BLaER1 treated with 17β-estradiol and CSF1 and Interleukin-3, amounts not matched to agents 10 nM and 100 nM (cell line): Measurements from ENCODE around the gene ADGRA1.

Source experiments
- H3K27ac ChIP-seq, 11 experiments: shearing (Covaris generic); formaldehyde crosslinking; 2 replicates each; pipeline ENCODE4 v1.8.1; 2022
- H3K27me3 ChIP-seq, 11 experiments: shearing (Covaris generic); formaldehyde crosslinking; 2 replicates each; pipeline ENCODE4 v1.8.1; 2022
- H3K36me3 ChIP-seq, 11 experiments: shearing (Covaris generic); formaldehyde crosslinking; 2 replicates each; pipeline ENCODE4 v1.8.1; 2022
- H3K4me1 ChIP-seq, 10 experiments: shearing (Covaris generic); formaldehyde crosslinking; 2 replicates each; pipeline ENCODE4 v1.8.1; 2022
- H3K4me2 ChIP-seq, 11 experiments: shearing (Covaris generic); formaldehyde crosslinking; 2 replicates each; pipeline ENCODE4 v1.8.1; 2022
- H3K4me3 ChIP-seq, 10 experiments: shearing (Covaris generic); formaldehyde crosslinking; 2 replicates each; pipeline ENCODE4 v1.8.1; 2022
- H3K9ac ChIP-seq, 11 experiments: shearing (Covaris generic); formaldehyde crosslinking; 2 replicates each; pipeline ENCODE4 v1.8.1; 2022
- H3K9me3 ChIP-seq, 11 experiments: shearing (Covaris generic); formaldehyde crosslinking; replicated peaks in 1 of 11; 2 replicates each; pipeline ENCODE4 v1.8.1; 2022
- H4K20me1 ChIP-seq, 11 experiments: shearing (Covaris generic); formaldehyde crosslinking; 2 replicates each; pipeline ENCODE4 v1.8.1; 2022
- Cebpa-rat ChIP-seq, 11 experiments: shearing (Covaris generic); IDR thresholded peaks; 2 replicates each; pipeline ENCODE4 v1.8.1; 2022

Gene ADGRA1

GRCh38 chr10:133125901-133126300 lies 38.2 kb downstream of the ADGRA1 start:
- Histone ChIP-seq H3K27ac (no peak overlapping the region), H3K9me3 (peaks cover 0 to 10% (median 0%) of the 10 kb centered on the region in 11 experiments; a peak in 10 of 22 replicates)

GRCh38 chr10:133126431-133127290 lies 38.9 kb downstream of the ADGRA1 start:
- peaks cover 12 to 39% (median 32%) of the 10 kb centered on the region in 10 experiments for H3K4me1 ChIP-seq
- H4K20me1 ChIP-seq = peaks cover 0 to 22% (median 6%) of the 10 kb centered on the region in 11 experiments; a peak in 11 of 22 replicates
- no peak overlapping the region for H3K9ac ChIP-seq
- no peak overlapping the region for H3K4me3 ChIP-seq
- H3K27ac ChIP-seq = no peak overlapping the region
- no peak overlapping the region for H3K4me2 ChIP-seq
- TF ChIP-seq Cebpa-rat (IDR thresholded peaks at IDR 0.05) = no peak
- H3K27me3 ChIP-seq = peaks cover 0 to 37% (median 8%) of the 10 kb centered on the region in 11 experiments; a peak in 13 of 22 replicates
- peaks cover 0 to 10% (median 0%) of the 10 kb centered on the region in 11 experiments; a peak in 9 of 22 replicates for H3K9me3 ChIP-seq
- no peaks in the 10 kb centered on the region for H3K36me3 ChIP-seq

More at GRCh38 chr10:133125901-133126300, 38.2 kb downstream of the ADGRA1 start:
- Histone ChIP-seq H3K36me3 (no peaks in the 10 kb centered on the region), H3K4me1 (peaks cover 11 to 32% (median 24%) of the 10 kb centered on the region in 10 experiments), H3K4me3 (no peak overlapping the region), H3K4me2 (no peak overlapping the region), H4K20me1 (peaks cover 0 to 14% (median 0%) of the 10 kb centered on the region in 11 experiments; a peak in 9 of 22 replicates), H3K9ac (no peak overlapping the region), H3K27me3 (peaks cover 0 to 30% (median 8%) of the 10 kb centered on the region in 11 experiments; a peak in 10 of 22 replicates)
- TF ChIP-seq Cebpa-rat (IDR thresholded peaks at IDR 0.05) = no peak

- no peak for TF ChIP-seq Cebpa-rat (IDR thresholded peaks at IDR 0.05)
- Histone ChIP-seq H3K9me3 (peaks cover 0 to 10% (median 0%) of the 10 kb centered on the region in 11 experiments; a peak in 9 of 22 replicates), H3K4me2 (no peak overlapping the region)
Observed at GRCh38 chr10:133127291-133128125, 39.8 kb downstream of the ADGRA1 start.

GRCh38 chr10:133128126-133129070 lies 40.7 kb downstream of the ADGRA1 start:
- peaks cover 0 to 10% (median 0%) of the 10 kb centered on the region in 11 experiments; a peak in 9 of 22 replicates for H3K9me3 ChIP-seq
- no peak overlapping the region for H3K27ac ChIP-seq
- TF ChIP-seq Cebpa-rat (IDR thresholded peaks at IDR 0.05) = no peak

More at GRCh38 chr10:133127291-133128125, 39.8 kb downstream of the ADGRA1 start:
- Histone ChIP-seq H3K36me3 (no peaks in the 10 kb centered on the region), H3K4me1 (peaks cover 15 to 39% (median 32%) of the 10 kb centered on the region in 10 experiments), H4K20me1 (peaks cover 0 to 30% (median 14%) of the 10 kb centered on the region in 11 experiments; a peak in 16 of 22 replicates), H3K4me3 (no peak overlapping the region), H3K9ac (no peak overlapping the region), H3K27me3 (peaks cover 0 to 46% (median 16%) of the 10 kb centered on the region in 11 experiments; a peak in 13 of 22 replicates), H3K27ac (no peak overlapping the region)

GRCh38 chr10:133129071-133129858 lies 41.5 kb downstream of the ADGRA1 start:
- TF ChIP-seq Cebpa-rat (IDR thresholded peaks at IDR 0.05) = no peak
- Histone ChIP-seq H3K36me3 (no peaks in the 10 kb centered on the region), H3K27me3 (peaks cover 0 to 47% (median 15%) of the 10 kb centered on the region in 11 experiments; a peak in 13 of 22 replicates), H3K27ac (no peak overlapping the region), H4K20me1 (peaks cover 0 to 40% (median 23%) of the 10 kb centered on the region in 11 experiments; a peak in 16 of 22 replicates), H3K9me3 (peaks cover 0 to 10% (median 0%) of the 10 kb centered on the region in 11 experiments; a peak in 9 of 22 replicates), H3K4me2 (0 out of 22 replicates have a peak overlapping the region, but pooled peaks of 1 of the 11 experiments have one; percentile 86), H3K9ac (no peak overlapping the region), H3K4me3 (no peak overlapping the region), H3K4me1 (peaks cover 9 to 46% (median 41%) of the 10 kb centered on the region in 10 experiments)

More at GRCh38 chr10:133128126-133129070, 40.7 kb downstream of the ADGRA1 start:
- H3K36me3 ChIP-seq = no peaks in the 10 kb centered on the region
- H3K4me2 ChIP-seq = no peak overlapping the region
- H3K9ac ChIP-seq = no peak overlapping the region
- peaks cover 0 to 33% (median 23%) of the 10 kb centered on the region in 11 experiments; a peak in 16 of 22 replicates for H4K20me1 ChIP-seq
- H3K4me1 ChIP-seq = peaks cover 9 to 39% (median 33%) of the 10 kb centered on the region in 10 experiments
- peaks cover 0 to 44% (median 16%) of the 10 kb centered on the region in 11 experiments; a peak in 13 of 22 replicates for H3K27me3 ChIP-seq
- H3K4me3 ChIP-seq = no peak overlapping the region

GRCh38 chr10:133129859-133130495 lies 42.3 kb downstream of the ADGRA1 start:
- peaks cover 9 to 53% (median 47%) of the 10 kb centered on the region in 10 experiments for H3K4me1 ChIP-seq
- TF ChIP-seq Cebpa-rat (IDR thresholded peaks at IDR 0.05) = no peak
- H3K9ac ChIP-seq = no peak overlapping the region
- no peak overlapping the region for H3K27ac ChIP-seq
- no peaks in the 10 kb centered on the region for H3K36me3 ChIP-seq
- H3K9me3 ChIP-seq = peaks cover 0 to 10% (median 0%) of the 10 kb centered on the region in 11 experiments; a peak in 9 of 22 replicates
- H4K20me1 ChIP-seq = peaks cover 0 to 45% (median 24%) of the 10 kb centered on the region in 11 experiments; a peak in 16 of 22 replicates
- H3K27me3 ChIP-seq = peaks cover 0 to 43% (median 9%) of the 10 kb centered on the region in 11 experiments; a peak in 13 of 22 replicates
- no peak overlapping the region for H3K4me3 ChIP-seq
- peak overlapping the region in 6 of 11 experiments; percentile 7 to 86 (median 74); a peak in 6 of 22 replicates for H3K4me2 ChIP-seq
